ENCODE measurements around the gene TSC22D4.

The TSC22D4 gene

DNA sequence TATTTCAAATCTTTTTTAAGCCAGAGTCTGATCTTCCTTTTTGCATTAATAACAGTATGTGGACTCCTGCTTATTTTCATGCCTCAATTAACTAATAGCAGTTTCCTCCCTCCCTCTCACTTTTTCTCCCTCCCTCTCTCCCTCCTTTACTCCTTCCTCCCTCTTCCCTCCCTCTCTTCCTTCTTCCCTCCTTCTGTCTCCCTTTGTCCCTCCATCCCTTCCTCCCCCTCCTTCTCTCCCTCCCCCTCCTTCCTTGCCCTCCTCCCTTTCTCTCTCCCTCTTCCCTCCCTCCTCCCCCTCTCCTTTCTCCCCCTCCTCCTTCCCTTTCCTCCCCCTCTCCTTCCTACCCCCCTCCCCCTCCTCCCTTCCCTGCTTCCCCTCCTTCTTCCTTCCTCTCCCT, 52.5 kb downstream of the TSC22D4 start:
- no peak for DNase-seq

DNA sequence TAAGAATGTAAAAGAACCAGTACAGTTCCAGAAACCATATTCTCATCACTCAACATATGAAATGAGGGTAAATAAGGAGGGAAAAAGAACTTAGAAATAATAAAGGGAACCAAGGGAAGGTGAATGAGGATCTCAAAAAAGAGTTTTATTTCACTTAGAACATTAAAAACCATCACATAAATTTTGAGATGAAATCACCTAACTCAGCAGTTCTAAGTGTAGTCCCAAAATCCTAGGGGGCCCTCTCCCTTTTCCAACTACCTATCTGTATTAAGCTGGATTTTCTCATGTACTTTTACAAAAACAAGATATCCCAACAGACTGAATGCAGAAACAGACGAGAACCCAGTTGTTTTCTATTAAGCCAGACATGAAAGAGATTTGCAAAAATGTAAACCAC, 53.7 kb downstream of the TSC22D4 start:
- no peak for DNase-seq

DNA sequence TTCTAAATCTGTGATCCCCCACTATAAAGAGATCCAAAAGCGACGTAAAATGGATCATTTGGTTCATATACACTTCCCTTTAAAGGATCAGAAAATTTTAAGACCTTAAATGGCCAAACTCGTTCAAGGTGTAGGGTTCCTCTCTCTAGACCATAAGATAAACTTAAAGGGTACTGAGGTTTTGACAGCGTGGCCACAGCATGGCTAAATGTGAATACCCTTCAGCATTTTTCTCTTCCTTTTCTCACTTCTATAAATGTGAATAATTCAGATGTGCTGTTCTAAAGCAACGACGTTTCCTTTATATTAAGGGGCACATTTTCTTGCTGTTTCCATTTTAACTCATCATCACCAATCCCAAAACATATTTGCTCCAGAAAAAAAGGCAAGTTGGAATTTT, 55.7 kb downstream of the TSC22D4 start:
- no peak for DNase-seq

DNA sequence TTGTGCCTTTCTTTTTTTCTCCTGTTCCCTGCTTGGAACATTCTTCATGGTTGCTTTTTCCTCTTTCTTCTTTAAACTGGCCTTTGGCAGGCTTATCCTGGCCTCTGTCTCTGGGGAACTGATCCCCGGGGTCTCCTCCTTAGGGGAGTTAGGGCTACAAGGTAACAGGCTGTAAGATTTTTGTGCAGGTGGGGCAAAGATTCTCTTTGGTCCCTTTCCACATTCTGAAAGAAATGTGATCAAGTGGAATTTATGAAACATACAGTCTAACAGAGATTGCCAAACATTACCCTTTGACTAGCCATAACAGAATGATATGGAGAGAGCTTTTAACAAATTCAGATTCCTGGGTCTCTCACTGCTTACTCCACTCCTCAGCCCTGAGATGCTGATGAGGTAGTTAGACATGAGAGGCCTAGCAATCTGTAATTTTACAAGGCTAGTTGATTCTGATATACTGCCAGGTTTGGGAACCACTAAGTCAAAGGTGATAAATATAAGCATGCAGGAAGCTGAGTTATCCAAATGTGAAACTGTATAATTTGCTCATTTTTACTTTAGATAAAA, 59.3 kb downstream of the TSC22D4 start:
- no peak for DNase-seq

DNA sequence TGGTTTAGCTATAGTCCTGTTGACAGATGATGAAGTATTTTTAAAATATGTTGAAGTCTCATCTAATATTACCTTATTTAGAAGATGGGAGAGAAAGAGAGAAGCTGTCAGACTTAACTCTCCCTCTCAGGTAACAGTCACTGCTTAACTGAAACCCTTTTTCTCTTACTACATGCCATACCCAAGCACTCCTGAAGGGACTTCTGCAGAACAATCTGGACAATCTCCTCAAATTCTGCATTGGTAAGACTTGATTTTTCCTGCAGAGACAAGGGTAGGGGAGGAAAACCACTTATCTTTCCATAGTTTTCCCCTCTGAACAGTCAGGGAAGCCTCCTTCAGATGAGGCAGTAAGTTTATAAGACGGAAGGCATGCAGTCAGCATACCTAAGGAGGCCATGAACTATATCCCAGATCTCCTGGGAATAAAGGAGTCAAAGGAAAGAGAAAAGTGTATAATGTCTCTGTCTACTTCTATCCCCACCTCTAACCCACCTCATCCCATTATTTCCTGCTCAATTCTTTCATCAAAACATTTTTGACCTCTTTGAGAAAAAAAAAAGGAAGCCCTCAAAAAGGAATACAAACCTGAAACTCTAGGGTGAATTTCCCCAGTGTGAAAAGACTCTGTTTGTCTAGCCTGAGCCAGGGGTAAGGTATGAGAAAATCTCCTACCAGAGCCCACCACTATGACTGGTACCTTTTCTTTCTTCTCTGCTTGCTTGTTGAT, 59.9 kb downstream of the TSC22D4 start:
- DNase-seq = no peak
